Ishikawa (cell line): Measurements from ENCODE around the gene RALGAPA1.

Source experiments
- CEBPB ChIP-seq: IDR thresholded peaks from 2 replicates; pipeline ENCODE4 v1.6.1; 2012
- CREB1 ChIP-seq: IDR thresholded peaks from 2 replicates; pipeline ENCODE4 v1.6.1; 2012; ENCODE audit warnings: low read depth
- EGR1 ChIP-seq: IDR thresholded peaks from 2 replicates; pipeline ENCODE4 v1.6.1; 2012
- EP300 ChIP-seq: IDR thresholded peaks from 2 replicates; pipeline ENCODE4 v1.6.1; 2012; ENCODE audit warnings: borderline replicate concordance
- FOXM1 ChIP-seq: IDR thresholded peaks from 2 replicates; pipeline ENCODE4 v1.6.1; 2012; ENCODE audit warnings: low read depth, borderline replicate concordance
- MAX ChIP-seq: IDR thresholded peaks from 2 replicates; pipeline ENCODE4 v1.6.1; 2012
- NFIC ChIP-seq: IDR thresholded peaks from 2 replicates; pipeline ENCODE4 v1.6.1; 2012
- RAD21 ChIP-seq: IDR thresholded peaks from 2 replicates; pipeline ENCODE4 v1.6.1; 2012; ENCODE audit warnings: low read depth
- REST ChIP-seq: IDR thresholded peaks from 2 replicates; pipeline ENCODE4 v1.6.1; 2012; ENCODE audit warnings: low read depth, mild to moderate bottlenecking
- TAF1 ChIP-seq: IDR thresholded peaks from 2 replicates; pipeline ENCODE4 v1.6.1; 2012; ENCODE audit warnings: low read depth, mild to moderate bottlenecking
- TCF12 ChIP-seq: IDR thresholded peaks from 2 replicates; pipeline ENCODE4 v1.6.1; 2012; ENCODE audit warnings: low read depth
- TEAD4 ChIP-seq: IDR thresholded peaks from 2 replicates; pipeline ENCODE4 v1.6.1; 2012
- USF1 ChIP-seq: IDR thresholded peaks from 2 replicates; pipeline ENCODE4 v1.6.1; 2012
- YY1 ChIP-seq: IDR thresholded peaks from 2 replicates; pipeline ENCODE4 v1.6.1; 2012; ENCODE audit warnings: low read depth
- ZBTB7A ChIP-seq: IDR thresholded peaks from 2 replicates; pipeline ENCODE4 v1.6.1; 2012; ENCODE audit warnings: low read depth

The RALGAPA1 gene

GRCh38 chr14:35742032-35742371 lies 67.1 kb downstream of the RALGAPA1 start:
- TF ChIP-seq EP300 (no peak), YY1 (no peak), EGR1 (no peak), TCF12 (no peak), CREB1 (no peak), FOXM1 (no peak), TEAD4 (no peak), RAD21 (no peak)

GRCh38 chr14:35741345-35742031 lies 67.6 kb downstream of the RALGAPA1 start:
- TF ChIP-seq ZBTB7A (no peak), YY1 (no peak), MAX (no peak), CREB1 (no peak), EP300 (no peak), CEBPB (no peak), RAD21 (no peak)

GRCh38 chr14:35740215-35740614 lies 68.9 kb downstream of the RALGAPA1 start:
- no peak for TF ChIP-seq MAX
- TF ChIP-seq TAF1 = no peak
- TF ChIP-seq FOXM1 = no peak
- no peak for TF ChIP-seq TEAD4
- TF ChIP-seq TCF12 = no peak
- no peak for TF ChIP-seq CREB1
- no peak for TF ChIP-seq EP300
- no peak for TF ChIP-seq RAD21
- TF ChIP-seq REST = no peak
- TF ChIP-seq CEBPB = no peak
- TF ChIP-seq ZBTB7A = no peak

- TF ChIP-seq ZBTB7A (no peak), TCF12 (no peak)
These were observed 78.2 kb downstream of the RALGAPA1 start for GRCh38 chr14:35730871-35731270.

GRCh38 chr14:35727764-35728163 lies 81.3 kb downstream of the RALGAPA1 start:
- TF ChIP-seq NFIC (no peak), REST (no peak), EP300 (no peak), CEBPB (no peak), YY1 (no peak), EGR1 (no peak), RAD21 (no peak), TAF1 (no peak), TCF12 (no peak), CREB1 (no peak), ZBTB7A (no peak), FOXM1 (no peak), USF1 (no peak), TEAD4 (no peak), MAX (no peak)

- TF ChIP-seq TEAD4 (no peak), REST (no peak), CEBPB (no peak), TAF1 (no peak), NFIC (no peak), MAX (no peak), ZBTB7A (no peak), EGR1 (no peak), USF1 (no peak), FOXM1 (no peak), CREB1 (no peak), YY1 (no peak)
These were observed 83.2 kb downstream of the RALGAPA1 start for GRCh38 chr14:35725930-35726329.
